ENCODE data around the gene BEAN1. TPM values are rescaled to one million over a fixed set of nuclear protein-coding genes. Genes with fewer than 3 reads are reported as not detected.
A peak's percentile ranks its signal among the peaks of the same experiment; 100 is the strongest.

Gene BEAN1
- total and polyA plus RNA-seq, 3 experiments from 2014 or later: 0.09 TPM; not detected in 2

- Histone ChIP-seq H3K36me3 (ENCODE audit: insufficient read depth, low read length) (no peaks in the 10 kb centered on the region), H3K4me1 (ENCODE audit: insufficient read depth, low read length) (no peaks in the 10 kb centered on the region), H3K9me3 (ENCODE audit: low read length) (no peaks in the 10 kb centered on the region), H3K4me3 (ENCODE audit: low read length) (no peak overlapping the region), H3K27ac (ENCODE audit: low read depth, low read length) (no peak overlapping the region), H3K27me3 (ENCODE audit: insufficient read depth, low read length, poor library complexity, severe bottlenecking) (no peaks in the 10 kb centered on the region)
- DNase-seq: no peak
- peaks cover 4 to 18% of the 10 kb centered on the region in 2 donors for H3K27me3 Mint-ChIP-seq
- H3K27ac Mint-ChIP-seq: peak overlapping the region in 3 of 8 donors; percentile 43 to 77 (median 54)
- H3K4me1 Mint-ChIP-seq: no peaks in the 10 kb centered on the region
- ChIA-PET POLR2A (no interaction called here), CTCF (no interaction called here)
- no peak overlapping the region for H3K4me3 Mint-ChIP-seq
- H3K9me3 Mint-ChIP-seq: no peaks in the 10 kb centered on the region
- no peaks in the 10 kb centered on the region for H3K36me3 Mint-ChIP-seq
Observed at GRCh38 chr16:66390346-66391108, 36.6 kb upstream of the BEAN1 start.

GRCh38 chr16:66391726-66392670 is 35.1 kb upstream of the BEAN1 start:
- Histone ChIP-seq H3K4me3 (ENCODE audit: low read length) (no peak overlapping the region), H3K4me1 (ENCODE audit: insufficient read depth, low read length) (no peaks in the 10 kb centered on the region), H3K27me3 (ENCODE audit: insufficient read depth, low read length, poor library complexity, severe bottlenecking) (no peaks in the 10 kb centered on the region), H3K27ac (ENCODE audit: low read depth, low read length) (no peak overlapping the region), H3K9me3 (ENCODE audit: low read length) (no peaks in the 10 kb centered on the region), H3K36me3 (ENCODE audit: insufficient read depth, low read length) (no peaks in the 10 kb centered on the region)
- H3K27ac Mint-ChIP-seq: no peak overlapping the region
- DNase-seq: no peak
- H3K4me3 Mint-ChIP-seq: no peak overlapping the region
- no peaks in the 10 kb centered on the region for H3K9me3 Mint-ChIP-seq
- CTCF ChIA-PET: no interaction called here
- H3K27me3 Mint-ChIP-seq: peaks cover 4 to 9% of the 10 kb centered on the region in 2 donors
- no peaks in the 10 kb centered on the region for H3K36me3 Mint-ChIP-seq
- H3K4me1 Mint-ChIP-seq: no peaks in the 10 kb centered on the region
- POLR2A ChIA-PET: no interaction called here

GRCh38 chr16:66395806-66396555 is 31.1 kb upstream of the BEAN1 start:
- H3K36me3 ChIP-seq (ENCODE audit: insufficient read depth, low read length): no peaks in the 10 kb centered on the region
- no peak overlapping the region for H3K27ac Mint-ChIP-seq
- H3K27me3 Mint-ChIP-seq: peaks cover 9 to 13% of the 10 kb centered on the region in 2 donors
- no peak for DNase-seq
- no peak overlapping the region for H3K4me3 ChIP-seq (ENCODE audit: low read length)
- H3K4me1 Mint-ChIP-seq: no peaks in the 10 kb centered on the region
- H3K36me3 Mint-ChIP-seq: no peaks in the 10 kb centered on the region
- POLR2A ChIA-PET: no interaction called here
- H3K27me3 ChIP-seq (ENCODE audit: insufficient read depth, low read length, poor library complexity, severe bottlenecking): no peaks in the 10 kb centered on the region
- H3K4me1 ChIP-seq (ENCODE audit: insufficient read depth, low read length): no peaks in the 10 kb centered on the region
- CTCF ChIA-PET: no interaction called here
- H3K4me3 Mint-ChIP-seq: no peak overlapping the region
- no peak overlapping the region for H3K27ac ChIP-seq (ENCODE audit: low read depth, low read length)
- H3K9me3 Mint-ChIP-seq: no peaks in the 10 kb centered on the region
- H3K9me3 ChIP-seq (ENCODE audit: low read length): no peaks in the 10 kb centered on the region

GRCh38 chr16:66397736-66398433 is 29.2 kb upstream of the BEAN1 start:
- ChIA-PET POLR2A (no interaction called here), CTCF (no interaction called here)
- Mint-ChIP-seq H3K27me3 (peaks cover 9 to 17% of the 10 kb centered on the region in 2 donors), H3K9me3 (no peaks in the 10 kb centered on the region), H3K4me3 (no peak overlapping the region), H3K27ac (no peak overlapping the region), H3K4me1 (no peaks in the 10 kb centered on the region), H3K36me3 (no peaks in the 10 kb centered on the region)
- Histone ChIP-seq H3K27me3 (ENCODE audit: insufficient read depth, low read length, poor library complexity, severe bottlenecking) (no peaks in the 10 kb centered on the region), H3K4me1 (ENCODE audit: insufficient read depth, low read length) (no peaks in the 10 kb centered on the region), H3K4me3 (ENCODE audit: low read length) (no peak overlapping the region), H3K27ac (ENCODE audit: low read depth, low read length) (no peak overlapping the region), H3K36me3 (ENCODE audit: insufficient read depth, low read length) (no peaks in the 10 kb centered on the region), H3K9me3 (ENCODE audit: low read length) (no peaks in the 10 kb centered on the region)
- no peak for DNase-seq

- Histone ChIP-seq H3K9me3 (ENCODE audit: low read length) (no peaks in the 10 kb centered on the region), H3K27ac (ENCODE audit: low read depth, low read length) (no peak overlapping the region), H3K4me1 (ENCODE audit: insufficient read depth, low read length) (no peaks in the 10 kb centered on the region), H3K36me3 (ENCODE audit: insufficient read depth, low read length) (no peaks in the 10 kb centered on the region), H3K27me3 (ENCODE audit: insufficient read depth, low read length, poor library complexity, severe bottlenecking) (no peaks in the 10 kb centered on the region), H3K4me3 (ENCODE audit: low read length) (no peak overlapping the region)
- Mint-ChIP-seq H3K36me3 (no peaks in the 10 kb centered on the region), H3K4me1 (no peaks in the 10 kb centered on the region), H3K27me3 (peaks cover 9 to 18% of the 10 kb centered on the region in 2 donors), H3K9me3 (no peaks in the 10 kb centered on the region), H3K4me3 (no peak overlapping the region), H3K27ac (no peak overlapping the region)
- DNase-seq: no peak
- ChIA-PET CTCF (no interaction called here), POLR2A (no interaction called here)
Observed at GRCh38 chr16:66399031-66399430, 28.1 kb upstream of the BEAN1 start.

GRCh38 chr16:66399930-66400329 is 27.2 kb upstream of the BEAN1 start:
- Mint-ChIP-seq H3K27me3 (peaks cover 9 to 19% of the 10 kb centered on the region in 2 donors), H3K36me3 (no peaks in the 10 kb centered on the region), H3K4me3 (no peak overlapping the region), H3K4me1 (no peaks in the 10 kb centered on the region), H3K9me3 (no peaks in the 10 kb centered on the region), H3K27ac (no peak overlapping the region)
- no peaks in the 10 kb centered on the region for H3K36me3 ChIP-seq (ENCODE audit: insufficient read depth, low read length)
- no peaks in the 10 kb centered on the region for H3K4me1 ChIP-seq (ENCODE audit: insufficient read depth, low read length)
- ChIA-PET CTCF (no interaction called here), POLR2A (no interaction called here)
- no peak for DNase-seq
- no peak overlapping the region for H3K4me3 ChIP-seq (ENCODE audit: low read length)
- no peak overlapping the region for H3K27ac ChIP-seq (ENCODE audit: low read depth, low read length)
- H3K27me3 ChIP-seq (ENCODE audit: insufficient read depth, low read length, poor library complexity, severe bottlenecking): no peaks in the 10 kb centered on the region
- H3K9me3 ChIP-seq (ENCODE audit: low read length): no peaks in the 10 kb centered on the region

GRCh38 chr16:66400503-66401380 is 26.4 kb upstream of the BEAN1 start:
- Mint-ChIP-seq H3K4me1 (no peaks in the 10 kb centered on the region), H3K36me3 (no peaks in the 10 kb centered on the region), H3K4me3 (no peak overlapping the region), H3K9me3 (no peaks in the 10 kb centered on the region), H3K27ac (no peak overlapping the region), H3K27me3 (peaks cover 9 to 26% of the 10 kb centered on the region in 2 donors)
- no peak overlapping the region for H3K27ac ChIP-seq (ENCODE audit: low read depth, low read length)
- ChIA-PET CTCF (no interaction called here), POLR2A (no interaction called here)
- H3K9me3 ChIP-seq (ENCODE audit: low read length): no peaks in the 10 kb centered on the region
- H3K4me1 ChIP-seq (ENCODE audit: insufficient read depth, low read length): no peaks in the 10 kb centered on the region
- H3K36me3 ChIP-seq (ENCODE audit: insufficient read depth, low read length): no peaks in the 10 kb centered on the region
- no peaks in the 10 kb centered on the region for H3K27me3 ChIP-seq (ENCODE audit: insufficient read depth, low read length, poor library complexity, severe bottlenecking)
- H3K4me3 ChIP-seq (ENCODE audit: low read length): no peak overlapping the region
- DNase-seq: no peak

Data from CD8-positive, alpha-beta memory T cell (primary cell).